Activated CD4-positive, alpha-beta T cell treated with anti-CD3 and anti-CD28 coated beads, Interleukin-2, amount 50 U/mL, for 16 hours (primary cell): ENCODE results near the gene GALNT8.

ENCODE experiments used
- DNase-seq: peaks from one replicate; pipeline ENCODE4 v3.0.0-alpha.2; 2020

The GALNT8 gene

GRCh38 chr12:4800555-4800954, 80.4 kb downstream of the GALNT8 start:
- DNase-seq: no peak

- no peak for DNase-seq
These were observed 82.6 kb downstream of the GALNT8 start for GRCh38 chr12:4802841-4803240.

- peak; percentile 42 for DNase-seq
These were observed 86.4 kb downstream of the GALNT8 start for GRCh38 chr12:4806439-4807115.

GRCh38 chr12:4807116-4807783, 87.0 kb downstream of the GALNT8 start:
- DNase-seq: peak; percentile 36

GRCh38 chr12:4807813-4808212, 87.6 kb downstream of the GALNT8 start:
- DNase-seq: no peak

GRCh38 chr12:4809013-4809448, 88.8 kb downstream of the GALNT8 start:
- DNase-seq: no peak

- DNase-seq: peak; percentile 18
These were observed 89.4 kb downstream of the GALNT8 start for GRCh38 chr12:4809449-4810218.

- no peak for DNase-seq
These were observed 90.0 kb downstream of the GALNT8 start for GRCh38 chr12:4810219-4810671.

- DNase-seq: no peak
These were observed 92.6 kb downstream of the GALNT8 start for GRCh38 chr12:4812624-4813327.

- DNase-seq: no peak
These were observed 93.5 kb downstream of the GALNT8 start for GRCh38 chr12:4813741-4814140.

- DNase-seq: no peak
These were observed 94.3 kb downstream of the GALNT8 start for GRCh38 chr12:4814485-4814884.

GRCh38 chr12:4816744-4817525, 96.7 kb downstream of the GALNT8 start:
- no peak for DNase-seq

- no peak for DNase-seq
These were observed 97.7 kb downstream of the GALNT8 start for GRCh38 chr12:4817880-4818279.

- DNase-seq: no peak
These were observed 99.5 kb downstream of the GALNT8 start for GRCh38 chr12:4819654-4820053.

- no peak for DNase-seq
These were observed 100.8 kb downstream of the GALNT8 start for GRCh38 chr12:4820971-4821370.
